HFFc6 (cell line): ENCODE data around the gene MCM3AP. TPM values are rescaled to one million over a fixed set of nuclear protein-coding genes. Genes with fewer than 3 reads are reported as not detected.
"Not testable (repeated sequence)": the region's sequence is repeated elsewhere in the genome, so short reads cannot be mapped to it uniquely, and the experiment has no call there.

Experiments
- DNase-seq: peaks from one replicate; pipeline ENCODE4 v3.0.0-alpha.2; 2018
- H3K27ac Mint-ChIP-seq: 2 replicates; pipeline ENCODE4 v1.8.0; 2020; ENCODE audit warnings: mild to moderate bottlenecking, mixed read lengths
- H3K27me3 Mint-ChIP-seq: 2 replicates; pipeline ENCODE4 v1.8.0; 2021; ENCODE audit warnings: mild to moderate bottlenecking, moderate library complexity, mixed read lengths; ENCODE audit not compliant: insufficient read depth
- H3K36me3 Mint-ChIP-seq: 2 replicates; pipeline ENCODE4 v1.8.0; 2021; ENCODE audit warnings: low read depth, mixed read lengths
- H3K4me1 Mint-ChIP-seq: 2 replicates; pipeline ENCODE4 v1.8.0; 2020; ENCODE audit warnings: low read depth, mixed read lengths
- H3K4me3 Mint-ChIP-seq: 2 replicates; pipeline ENCODE4 v1.8.0; 2020; ENCODE audit warnings: mild to moderate bottlenecking, moderate library complexity, mixed read lengths
- H3K9me3 Mint-ChIP-seq: 2 replicates; pipeline ENCODE4 v1.8.0; 2020; ENCODE audit warnings: mild to moderate bottlenecking, mixed read lengths
- total RNA-seq, 6 experiments: library from RNA; stranded (reverse); fragmentation: NEBNext Ultra II Directional; extraction: Animal tissue kit (Norgen Biotek cat#: 25700); gene quantifications; 2 replicates in 1 of 6; 3 replicates in 5 of 6; pipeline ENCODE4 v1.2.3, GENCODE V29; 2021
- TF ChIP-seq, protein P1 (sequence below): fragments of 200-600 bp; sonication (generic); IDR thresholded peaks from 2 replicates; pipeline ENCODE4 v1.5.0; 2021; ENCODE audit warnings: antibody characterized with exemption, mild to moderate bottlenecking

MCM3AP gene
- total RNA-seq, 6 experiments from 2014 or later, result 85.7 to 91.8 (median 86.9) TPM

DNA sequence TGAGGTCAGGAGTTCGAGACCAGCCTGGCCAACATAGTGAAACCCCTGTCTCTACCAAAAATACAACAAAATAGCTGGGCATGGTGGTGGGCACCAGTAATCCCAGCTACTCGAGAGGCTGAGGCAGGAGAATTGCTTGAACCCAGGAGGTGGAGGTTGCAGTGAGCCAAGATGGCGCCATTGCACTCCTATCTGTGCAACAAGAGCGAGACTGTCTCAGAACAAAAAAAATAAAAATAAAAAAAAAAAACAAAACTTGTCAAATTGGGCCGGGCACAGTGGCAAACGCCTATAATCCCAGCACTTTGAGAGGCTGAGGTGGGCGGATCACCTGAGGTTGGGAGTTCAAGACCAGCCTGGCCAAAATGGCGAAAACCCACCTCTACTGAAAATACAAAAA is 24.8 kb upstream of the MCM3AP start:
- not testable (repeated sequence) for H3K4me3 Mint-ChIP-seq, H3K27ac Mint-ChIP-seq, DNase-seq, H3K27me3 Mint-ChIP-seq, H3K9me3 Mint-ChIP-seq, H3K4me1 Mint-ChIP-seq
- TF ChIP-seq, protein P1, sequence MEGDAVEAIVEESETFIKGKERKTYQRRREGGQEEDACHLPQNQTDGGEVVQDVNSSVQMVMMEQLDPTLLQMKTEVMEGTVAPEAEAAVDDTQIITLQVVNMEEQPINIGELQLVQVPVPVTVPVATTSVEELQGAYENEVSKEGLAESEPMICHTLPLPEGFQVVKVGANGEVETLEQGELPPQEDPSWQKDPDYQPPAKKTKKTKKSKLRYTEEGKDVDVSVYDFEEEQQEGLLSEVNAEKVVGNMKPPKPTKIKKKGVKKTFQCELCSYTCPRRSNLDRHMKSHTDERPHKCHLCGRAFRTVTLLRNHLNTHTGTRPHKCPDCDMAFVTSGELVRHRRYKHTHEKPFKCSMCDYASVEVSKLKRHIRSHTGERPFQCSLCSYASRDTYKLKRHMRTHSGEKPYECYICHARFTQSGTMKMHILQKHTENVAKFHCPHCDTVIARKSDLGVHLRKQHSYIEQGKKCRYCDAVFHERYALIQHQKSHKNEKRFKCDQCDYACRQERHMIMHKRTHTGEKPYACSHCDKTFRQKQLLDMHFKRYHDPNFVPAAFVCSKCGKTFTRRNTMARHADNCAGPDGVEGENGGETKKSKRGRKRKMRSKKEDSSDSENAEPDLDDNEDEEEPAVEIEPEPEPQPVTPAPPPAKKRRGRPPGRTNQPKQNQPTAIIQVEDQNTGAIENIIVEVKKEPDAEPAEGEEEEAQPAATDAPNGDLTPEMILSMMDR, result peak; percentile 8; the same call in 1 of the 2 replicates
- H3K36me3 Mint-ChIP-seq, result peaks cover 11% of the 10 kb centered on the region; the same call in 1 of the 2 replicates

DNA sequence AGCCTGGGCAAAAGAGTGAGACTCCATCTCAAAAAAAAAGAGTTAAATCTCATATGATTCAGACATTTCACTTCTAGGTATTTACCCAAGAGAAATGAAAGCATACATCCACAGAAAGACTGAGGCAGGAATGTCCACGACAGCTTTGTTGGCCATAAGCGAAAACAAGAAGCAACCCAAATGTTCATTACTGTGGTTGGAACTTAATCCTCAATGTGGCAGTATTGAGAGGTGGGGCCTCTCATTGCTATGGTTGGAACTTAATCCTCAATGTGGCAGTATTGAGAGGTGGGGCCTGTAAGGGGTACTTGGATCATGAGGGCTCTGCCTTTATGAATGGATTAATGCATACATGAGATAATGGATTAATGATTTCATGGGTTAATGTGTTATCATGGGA is 23.0 kb upstream of the MCM3AP start:
- TF ChIP-seq, protein P1, result no peak
- H3K9me3 Mint-ChIP-seq, result no peaks in the 10 kb centered on the region
- H3K27ac Mint-ChIP-seq, result no peak overlapping the region
- H3K4me1 Mint-ChIP-seq, result peaks cover 9% of the 10 kb centered on the region
- H3K27me3 Mint-ChIP-seq, result no peaks in the 10 kb centered on the region; the same call in 1 of the 2 replicates
- no peak overlapping the region for H3K4me3 Mint-ChIP-seq
- no peak for DNase-seq
- peaks cover 19% of the 10 kb centered on the region for H3K36me3 Mint-ChIP-seq

DNA sequence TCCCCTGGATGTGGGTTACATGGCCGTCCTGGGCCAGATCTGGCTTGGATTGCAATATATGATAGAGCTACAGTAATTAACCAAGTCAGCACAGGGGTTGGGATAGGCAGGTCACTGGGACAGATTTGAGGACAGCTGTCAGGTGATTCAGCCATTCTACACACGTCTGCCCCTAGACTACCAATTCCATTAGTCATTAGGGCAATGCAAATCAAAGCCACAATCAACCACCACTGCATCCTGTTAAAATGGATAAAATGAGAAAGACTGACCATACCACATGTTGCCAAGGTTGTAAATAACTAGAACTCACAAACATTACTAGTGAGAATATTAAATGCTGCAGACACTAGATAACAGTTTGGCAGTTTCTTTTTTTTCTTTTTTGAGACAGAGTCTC is 22.2 kb upstream of the MCM3AP start:
- Mint-ChIP-seq H3K4me1 (peaks cover 9% of the 10 kb centered on the region), H3K4me3 (no peak overlapping the region), H3K27ac (peak overlapping the region; percentile 4), H3K36me3 (peaks cover 16% of the 10 kb centered on the region), H3K27me3 (no peaks in the 10 kb centered on the region; the same call in 1 of the 2 replicates), H3K9me3 (no peaks in the 10 kb centered on the region)
- DNase-seq, result peak; percentile 81
- TF ChIP-seq, protein P1, result no peak

DNA sequence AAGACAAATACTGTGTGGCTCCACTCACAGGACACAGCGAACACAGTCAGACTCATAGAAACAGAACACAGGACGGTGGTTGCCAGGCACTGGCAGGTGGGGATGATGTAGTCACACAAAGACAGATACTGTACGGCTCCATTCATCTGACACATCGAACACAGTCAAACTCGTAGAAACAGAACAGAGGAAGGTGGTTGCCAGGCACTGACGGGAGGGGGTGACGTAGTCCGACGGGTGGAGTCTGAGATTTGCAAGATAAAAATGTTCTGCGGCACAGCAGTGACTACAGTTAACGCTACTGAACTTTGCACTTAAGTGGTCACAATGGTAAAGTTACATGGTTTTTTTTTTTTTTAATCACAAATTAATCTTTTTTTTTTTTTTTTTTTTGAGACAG is 19.5 kb upstream of the MCM3AP start:
- TF ChIP-seq, protein P1, result no peak
- DNase-seq, result no peak
- Mint-ChIP-seq H3K36me3 (peaks cover 9% of the 10 kb centered on the region), H3K27me3 (no peaks in the 10 kb centered on the region; the same call in 1 of the 2 replicates), H3K4me3 (no peak overlapping the region), H3K9me3 (no peaks in the 10 kb centered on the region), H3K27ac (no peak overlapping the region; the same call in 1 of the 2 replicates), H3K4me1 (peaks cover 9% of the 10 kb centered on the region)

DNA sequence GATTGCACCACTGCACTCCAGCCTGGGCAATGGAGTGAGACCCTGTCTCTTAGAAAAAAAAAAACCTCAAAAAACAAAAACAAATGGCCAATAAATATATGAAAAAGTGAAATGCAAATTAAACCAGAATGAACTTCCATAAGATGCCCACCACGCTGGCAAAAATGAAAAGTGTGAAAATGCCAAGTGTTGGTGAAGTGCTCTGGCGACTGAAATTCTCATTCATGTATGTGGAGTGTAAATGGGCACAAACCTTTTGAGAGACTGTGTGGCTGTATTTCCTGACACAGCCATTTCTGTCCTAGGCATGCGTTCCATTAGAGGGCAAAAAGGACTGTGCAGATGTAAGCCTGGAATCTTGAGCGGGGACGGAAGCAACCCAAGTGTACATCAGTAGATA is 19.0 kb upstream of the MCM3AP start:
- Mint-ChIP-seq H3K4me1 (peaks cover 9% of the 10 kb centered on the region), H3K9me3 (no peaks in the 10 kb centered on the region), H3K27me3 (no peaks in the 10 kb centered on the region; the same call in 1 of the 2 replicates), H3K36me3 (peaks cover 10% of the 10 kb centered on the region), H3K27ac (no peak overlapping the region; the same call in 1 of the 2 replicates), H3K4me3 (no peak overlapping the region)
- TF ChIP-seq, protein P1, result no peak
- DNase-seq, result no peak

DNA sequence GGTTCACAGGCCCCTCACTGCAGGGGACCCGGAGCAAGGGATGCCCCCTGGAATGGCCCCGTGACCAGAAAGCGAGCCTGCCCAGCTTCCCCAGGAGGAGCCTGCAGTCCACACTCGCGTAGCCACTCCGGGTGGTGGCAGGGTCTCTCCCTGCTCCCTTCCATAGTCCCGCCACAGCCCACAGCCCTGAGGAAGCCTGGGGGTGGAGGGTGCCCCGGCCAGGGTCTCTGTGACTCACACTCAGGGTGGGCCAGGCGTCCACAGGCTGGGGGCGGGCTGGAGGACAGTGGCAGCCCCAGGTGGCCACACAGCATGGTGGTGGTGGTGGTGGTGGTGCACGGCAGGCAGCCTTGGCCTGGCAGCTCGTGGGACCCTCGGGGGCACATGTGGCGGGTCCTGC is 16.3 kb upstream of the MCM3AP start:
- H3K27me3 Mint-ChIP-seq, result no peaks in the 10 kb centered on the region; the same call in 1 of the 2 replicates
- no peak overlapping the region for H3K4me3 Mint-ChIP-seq
- H3K9me3 Mint-ChIP-seq, result no peaks in the 10 kb centered on the region
- H3K4me1 Mint-ChIP-seq, result no peaks in the 10 kb centered on the region
- H3K36me3 Mint-ChIP-seq, result peaks cover 19% of the 10 kb centered on the region
- TF ChIP-seq, protein P1, result no peak
- DNase-seq, result no peak
- H3K27ac Mint-ChIP-seq, result no peak overlapping the region
